Liver (tissue), 9 donors: ENCODE results near the gene RAPGEF2. TPM values are rescaled to one million over a fixed set of nuclear protein-coding genes. Genes with fewer than 3 reads are reported as not detected.
"Not testable (repeated sequence)": the region's sequence is repeated elsewhere in the genome, so short reads cannot be mapped to it uniquely, and the experiment has no call there.

Experiments
- DNase-seq: peaks from one replicate; pipeline ENCODE4 v3.0.0-alpha.2; 2017; ENCODE audit warnings: low spot score
- H3K27ac ChIP-seq, 2 donors: one replicate each; pipeline ENCODE4 v1.7.0; 2013; ENCODE audit warnings: inconsistent platforms in 2 of 2, low read length in 2 of 2, control low read depth in 1 of 2, low read depth in 1 of 2, mild to moderate bottlenecking in 1 of 2
- H3K27me3 ChIP-seq, 4 donors: one replicate each; pipeline versions ENCODE4 v1.6.1 to v1.7.0; 2013; ENCODE audit warnings: low read length in 3 of 4, inconsistent platforms in 1 of 4, mild to moderate bottlenecking in 1 of 4, moderate library complexity in 1 of 4; ENCODE audit not compliant: control insufficient read depth in 4 of 4, insufficient read depth in 4 of 4
- H3K36me3 ChIP-seq, 4 donors: one replicate each; pipeline versions ENCODE4 v1.6.1 to v1.7.0; 2013; ENCODE audit warnings: low read length in 3 of 4, mild to moderate bottlenecking in 3 of 4, low read depth in 1 of 4, moderate library complexity in 1 of 4; ENCODE audit not compliant: control insufficient read depth in 4 of 4, insufficient read depth in 3 of 4
- H3K4me1 ChIP-seq, 4 donors: one replicate each; pipeline versions ENCODE4 v1.6.1 to v1.7.0; 2013; ENCODE audit warnings: low read length in 3 of 4, mild to moderate bottlenecking in 3 of 4, moderate library complexity in 1 of 4; ENCODE audit not compliant: control insufficient read depth in 4 of 4, insufficient read depth in 4 of 4
- H3K4me3 ChIP-seq, 3 donors: one replicate each; pipeline versions ENCODE4 v1.6.1 to v1.7.0; 2013; ENCODE audit warnings: low read length in 3 of 3, control low read depth in 1 of 3, low read depth in 1 of 3, mild to moderate bottlenecking in 1 of 3
- H3K9ac ChIP-seq, 2 donors: one replicate each; pipeline ENCODE4 v1.7.0; 2013; ENCODE audit warnings: low read length in 2 of 2, mild to moderate bottlenecking in 2 of 2, moderate library complexity in 2 of 2, control low read depth in 1 of 2, low read depth in 1 of 2
- H3K9me3 ChIP-seq, 4 donors: one replicate each; pipeline versions ENCODE4 v1.6.1 to v1.7.0; 2013; ENCODE audit warnings: low read length in 3 of 4; ENCODE audit not compliant: control insufficient read depth in 4 of 4
- ATF3 ChIP-seq: IDR thresholded peaks from 2 replicates; pipeline ENCODE4 v1.6.1; 2016; ENCODE audit warnings: antibody characterized with exemption
- CTCF ChIP-seq: fragments of 150-350 bp; IDR thresholded peaks from 2 replicates; pipeline ENCODE4 v1.5.1; 2017; ENCODE audit warnings: improper control_type of control experiment, low read depth, low read length; ENCODE audit not compliant: missing input control
- FOXA1 ChIP-seq: IDR thresholded peaks from 2 replicates; pipeline ENCODE4 v1.6.1; 2016; ENCODE audit warnings: antibody characterized with exemption
- HNF4A ChIP-seq, 2 donors: conservative IDR thresholded peaks; 2 replicates each; pipeline ENCODE4 v1.6.1; 2016; ENCODE audit warnings: antibody characterized with exemption in 2 of 2, mild to moderate bottlenecking in 2 of 2
- HNF4G ChIP-seq: IDR thresholded peaks from 2 replicates; pipeline ENCODE4 v1.6.1; 2016; ENCODE audit warnings: antibody characterized with exemption
- MAX ChIP-seq: IDR thresholded peaks from 2 replicates; pipeline ENCODE4 v1.6.1; 2016; ENCODE audit warnings: antibody characterized with exemption
- NR2F2 ChIP-seq: IDR thresholded peaks from 2 replicates; pipeline ENCODE4 v1.6.1; 2016; ENCODE audit warnings: antibody characterized with exemption
- TAF1 ChIP-seq: conservative IDR thresholded peaks from 2 replicates; pipeline ENCODE4 v1.6.1; 2016; ENCODE audit warnings: antibody characterized with exemption, mild to moderate bottlenecking
- ZBTB33 ChIP-seq: IDR thresholded peaks from 2 replicates; pipeline ENCODE4 v1.6.1; 2016; ENCODE audit warnings: antibody characterized with exemption
- WGBS: extraction: QIAGEN DNeasy Blood & Tissue Kit; methylation state at CpG from one replicate; pipeline ENCODE4 v1.1.7; 2013; 5-methylcytosine and 5-hydroxymethylcytosine counted together
- polyA plus RNA-seq, 2 donors: library from polyadenylated mRNA; stranded (reverse) in 1 of 2; unstranded in 1 of 2; fragments of 200-250 nt in 1 of 2; fragments of >200 nt in 1 of 2; fragmentation: Nextera tagmentation in 1 of 2; extraction: Ambion mirVana in 1 of 2; gene quantifications; one replicate each; pipeline versions ENCODE4 v1.2.1 to v1.2.3, GENCODE V29; 2013 to 2015
- total RNA-seq, 2 donors: library from RNA; depleted of rRNA; stranded (reverse); fragments of >200 nt; gene quantifications; one replicate each; pipeline ENCODE4 v1.2.3, GENCODE V29; 2014
- donor health status: healthy.
- donor health status: healthy.
- donor health status: healthy.
- donor health status: healthy.
- donor health status: healthy.

The RAPGEF2 gene
- total and polyA plus RNA-seq, 4 donors, result 7.3 to 90.4 (median 32.2) TPM

- no peak for TF ChIP-seq NR2F2
- TF ChIP-seq HNF4G, result no peak
- TF ChIP-seq HNF4A (conservative IDR thresholded peaks at IDR 0.05), result no peak
- no peak for TF ChIP-seq CTCF
- no peak for TF ChIP-seq ATF3
- no peak for TF ChIP-seq FOXA1
- TF ChIP-seq TAF1, result no peak
- no peak for TF ChIP-seq ZBTB33
- no peak for TF ChIP-seq MAX
- no peak overlapping the region for H3K9ac ChIP-seq
- no peak overlapping the region for H3K4me3 ChIP-seq
- H3K27me3 ChIP-seq, result no peaks in the 10 kb centered on the region
- no peak for DNase-seq
- WGBS, result 80% methylated on average over 4 of the region's 4 CpGs
- no peak overlapping the region for H3K27ac ChIP-seq
- H3K4me1 ChIP-seq, result peaks cover 5 to 10% (median 5%) of the 10 kb centered on the region in 4 donors
- no peaks in the 10 kb centered on the region for H3K9me3 ChIP-seq
- H3K36me3 ChIP-seq, result no peaks in the 10 kb centered on the region
Observed at GRCh38 chr4:159111416-159111815, 8.5 kb downstream of the RAPGEF2 start.

- peaks cover 5 to 12% (median 6%) of the 10 kb centered on the region in 4 donors for H3K4me1 ChIP-seq
- DNase-seq, H3K4me3 ChIP-seq, H3K9me3 ChIP-seq, H3K27ac ChIP-seq, H3K9ac ChIP-seq, H3K27me3 ChIP-seq, H3K36me3 ChIP-seq: not testable (repeated sequence)
- 88% methylated on average over 7 of the region's 7 CpGs for WGBS
Observed at GRCh38 chr4:159113366-159113765, 10.5 kb downstream of the RAPGEF2 start.

GRCh38 chr4:159116098-159116497, 13.2 kb downstream of the RAPGEF2 start:
- H3K27ac ChIP-seq, result not testable (repeated sequence)

GRCh38 chr4:159116693-159117092, 13.8 kb downstream of the RAPGEF2 start:
- H3K9ac ChIP-seq, H3K27ac ChIP-seq, H3K9me3 ChIP-seq, H3K4me3 ChIP-seq, DNase-seq, H3K27me3 ChIP-seq, H3K36me3 ChIP-seq: not testable (repeated sequence)
- H3K4me1 ChIP-seq, result peaks cover 1 to 12% (median 6%) of the 10 kb centered on the region in 4 donors

More at GRCh38 chr4:159116098-159116497, 13.2 kb downstream of the RAPGEF2 start:
- H3K9me3 ChIP-seq, H3K36me3 ChIP-seq, DNase-seq, H3K4me3 ChIP-seq, H3K9ac ChIP-seq, H3K27me3 ChIP-seq: not testable (repeated sequence)
- peaks cover 1 to 12% (median 6%) of the 10 kb centered on the region in 4 donors for H3K4me1 ChIP-seq
- WGBS, result 95% methylated on average over 2 of the region's 2 CpGs
